Fibroblast of pulmonary artery (primary cell): ENCODE results near the gene ITPR2.

ENCODE experiments used
- DNase-seq: peaks from one replicate; pipeline ENCODE4 v3.0.0-alpha.2; 2010; ENCODE audit warnings: low read depth
- H3K4me3 ChIP-seq: replicated peaks from 2 replicates; pipeline ENCODE4 v1.5.1; 2011; ENCODE audit warnings: low read depth, mild to moderate bottlenecking, control low read depth, low read length, moderate library complexity
- TF ChIP-seq, protein P1 (sequence below): IDR thresholded peaks from 2 replicates; pipeline ENCODE4 v1.5.1; 2011; ENCODE audit warnings: mild to moderate bottlenecking, control low read depth, low read length, inconsistent platforms; ENCODE audit errors: missing control alignments

Gene ITPR2

DNA sequence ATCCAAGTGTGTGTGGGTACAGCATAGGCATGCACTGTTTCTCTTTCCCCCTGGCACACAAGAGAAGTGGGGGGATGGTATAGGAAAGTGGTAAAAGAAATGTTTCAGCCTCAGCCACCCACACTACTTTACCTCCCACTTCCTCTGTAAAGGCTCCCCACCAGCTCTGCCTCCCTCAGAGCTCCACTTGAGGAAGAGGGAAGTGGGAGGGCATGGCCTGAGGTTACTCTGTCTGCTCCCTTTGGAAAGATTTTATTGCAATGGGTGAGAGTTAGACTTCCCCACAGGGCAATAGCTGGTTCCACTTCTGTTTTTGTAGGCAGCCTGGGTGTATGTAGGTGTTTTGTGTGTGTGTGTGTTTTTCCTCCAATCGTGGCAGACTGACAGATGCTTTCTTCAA, 492.3 kb downstream of the ITPR2 start:
- H3K4me3 ChIP-seq = no peak overlapping the region
- TF ChIP-seq, protein P1, sequence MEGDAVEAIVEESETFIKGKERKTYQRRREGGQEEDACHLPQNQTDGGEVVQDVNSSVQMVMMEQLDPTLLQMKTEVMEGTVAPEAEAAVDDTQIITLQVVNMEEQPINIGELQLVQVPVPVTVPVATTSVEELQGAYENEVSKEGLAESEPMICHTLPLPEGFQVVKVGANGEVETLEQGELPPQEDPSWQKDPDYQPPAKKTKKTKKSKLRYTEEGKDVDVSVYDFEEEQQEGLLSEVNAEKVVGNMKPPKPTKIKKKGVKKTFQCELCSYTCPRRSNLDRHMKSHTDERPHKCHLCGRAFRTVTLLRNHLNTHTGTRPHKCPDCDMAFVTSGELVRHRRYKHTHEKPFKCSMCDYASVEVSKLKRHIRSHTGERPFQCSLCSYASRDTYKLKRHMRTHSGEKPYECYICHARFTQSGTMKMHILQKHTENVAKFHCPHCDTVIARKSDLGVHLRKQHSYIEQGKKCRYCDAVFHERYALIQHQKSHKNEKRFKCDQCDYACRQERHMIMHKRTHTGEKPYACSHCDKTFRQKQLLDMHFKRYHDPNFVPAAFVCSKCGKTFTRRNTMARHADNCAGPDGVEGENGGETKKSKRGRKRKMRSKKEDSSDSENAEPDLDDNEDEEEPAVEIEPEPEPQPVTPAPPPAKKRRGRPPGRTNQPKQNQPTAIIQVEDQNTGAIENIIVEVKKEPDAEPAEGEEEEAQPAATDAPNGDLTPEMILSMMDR = no peak
- peak; percentile 20 for DNase-seq

DNA sequence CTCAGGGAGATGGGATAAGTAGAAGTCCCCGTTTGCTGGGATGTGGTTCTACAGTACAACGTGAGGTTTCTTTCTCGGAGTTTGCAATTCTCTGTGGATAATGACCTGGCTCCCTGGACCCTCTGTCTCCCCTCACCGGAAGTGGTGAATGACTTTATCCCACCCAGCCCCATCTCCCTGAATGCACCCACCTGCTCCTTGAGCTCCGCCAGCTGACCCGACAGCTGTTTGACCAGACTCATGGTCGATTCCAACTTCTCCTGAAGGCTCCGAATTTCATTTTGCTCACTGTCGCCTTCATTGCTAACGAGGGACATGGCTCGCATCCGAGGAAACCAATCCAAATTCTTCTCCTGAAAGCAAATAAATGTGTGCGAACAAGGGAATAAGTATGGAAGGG, 493.0 kb downstream of the ITPR2 start:
- TF ChIP-seq, protein P1 = no peak
- no peak for DNase-seq
- no peak overlapping the region for H3K4me3 ChIP-seq

DNA sequence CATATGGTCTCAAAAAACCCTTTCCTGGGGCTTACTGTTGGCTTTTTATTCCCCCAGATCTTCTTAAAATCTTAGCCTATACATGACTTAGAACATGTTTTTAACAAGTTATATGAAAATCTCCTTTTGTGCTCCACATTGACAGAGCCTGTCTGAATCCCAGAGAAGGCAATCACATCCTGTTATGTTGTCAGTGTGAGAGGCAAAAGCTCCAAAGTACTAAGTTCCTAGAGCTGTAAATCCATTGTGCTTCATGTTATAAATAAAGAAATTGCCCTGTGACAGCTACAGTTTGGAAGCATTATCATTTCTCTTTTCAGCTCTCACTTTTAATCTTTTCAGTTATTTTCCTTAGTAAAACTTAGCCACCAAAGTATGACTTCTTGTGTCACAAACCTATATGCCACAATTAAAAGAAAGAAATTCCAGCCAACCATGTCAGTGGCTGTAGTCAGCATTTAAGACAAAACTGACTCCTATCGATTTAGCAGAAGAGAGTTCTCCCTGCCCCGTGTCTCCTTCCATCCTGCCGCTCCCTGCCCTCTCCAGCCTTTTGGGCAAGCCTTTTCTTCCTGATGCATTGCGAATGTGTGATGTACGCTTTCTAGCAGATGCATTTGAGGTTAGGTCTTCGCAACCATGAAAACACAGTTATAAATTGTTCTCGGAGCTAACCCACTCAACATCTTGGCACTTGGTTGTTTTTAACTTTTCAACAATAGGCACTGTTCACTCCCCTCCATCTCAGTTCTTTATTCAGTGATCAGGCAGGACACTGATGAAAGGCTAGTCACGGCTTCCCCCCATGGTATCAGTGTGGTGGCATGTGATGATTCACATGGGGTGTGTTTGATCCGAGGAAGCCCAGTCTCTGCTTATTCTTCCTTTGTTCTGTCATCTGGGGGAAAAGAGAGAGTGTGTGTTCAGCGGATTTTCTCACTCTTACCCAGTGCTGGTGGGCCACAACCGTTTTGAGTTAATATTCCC, 494.1 kb downstream of the ITPR2 start:
- peak; percentile 55 for DNase-seq

DNA sequence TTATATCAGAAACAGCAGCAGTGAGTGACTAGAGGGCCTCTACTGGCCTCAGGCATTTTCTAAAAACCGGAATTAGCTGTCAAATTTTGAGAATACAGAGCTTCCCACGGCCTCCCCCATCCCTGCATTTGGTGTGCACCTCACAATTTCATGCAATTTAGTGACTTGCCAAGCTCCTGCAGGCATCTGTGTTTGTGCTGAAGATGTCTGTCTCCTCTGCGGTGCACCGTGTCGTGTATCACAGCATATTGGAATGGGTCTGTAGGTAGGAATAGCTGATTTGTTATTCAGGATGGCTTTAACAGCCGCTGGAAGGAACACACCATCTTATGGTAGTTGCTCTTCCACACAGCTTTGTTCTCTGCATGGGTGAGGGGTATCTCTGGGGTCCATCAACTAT, 497.3 kb downstream of the ITPR2 start:
- H3K4me3 ChIP-seq = no peak overlapping the region
- DNase-seq = no peak
- TF ChIP-seq, protein P1 = no peak

More for the DNA sequence above, 494.1 kb downstream of the ITPR2 start:
- no peak overlapping the region for H3K4me3 ChIP-seq
- TF ChIP-seq, protein P1 = no peak

DNA sequence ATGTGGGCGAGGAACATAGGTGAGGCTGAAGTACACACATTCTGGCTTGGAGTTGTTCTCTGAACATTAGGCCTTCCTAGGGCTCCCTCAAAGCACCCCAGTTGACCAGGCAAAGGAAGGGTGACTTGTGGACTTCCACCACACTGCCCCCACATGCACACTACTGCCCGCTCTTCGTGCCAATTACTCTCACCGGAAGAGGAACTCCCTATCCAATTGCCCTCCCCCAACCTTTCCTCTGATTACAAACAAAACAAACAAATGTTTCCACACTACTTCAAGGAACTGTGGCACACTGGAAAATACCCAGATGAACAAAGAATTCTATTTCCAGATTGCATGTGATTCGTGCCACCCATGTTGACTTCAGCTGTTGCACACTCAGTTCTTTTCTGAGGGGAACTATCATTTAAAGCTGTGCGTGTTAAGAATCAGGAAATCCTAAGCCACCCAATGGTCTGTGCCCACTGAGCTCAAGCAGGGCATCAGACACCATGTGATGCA, 498.3 kb downstream of the ITPR2 start:
- TF ChIP-seq, protein P1 = no peak
- DNase-seq = no peak
- no peak overlapping the region for H3K4me3 ChIP-seq

DNA sequence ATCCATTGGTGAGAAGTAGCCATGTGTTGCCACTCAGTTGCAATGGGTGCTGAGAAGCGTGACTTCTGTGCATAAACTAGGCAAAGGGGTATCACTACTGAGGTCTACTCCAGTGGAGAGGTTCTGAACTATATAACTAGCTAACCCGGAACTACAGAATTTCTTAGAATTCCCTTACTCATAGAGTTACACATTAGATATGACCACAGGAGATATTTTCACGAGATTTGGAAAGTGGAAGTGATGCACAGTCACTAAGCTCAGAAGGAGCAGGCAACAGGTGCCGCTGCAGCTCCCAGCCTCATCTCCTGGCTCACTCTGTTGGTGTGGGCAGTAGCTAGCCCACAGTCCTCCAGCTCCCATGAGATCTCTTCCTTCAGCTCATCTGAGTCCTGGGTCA, 501.0 kb downstream of the ITPR2 start:
- DNase-seq = no peak
- H3K4me3 ChIP-seq = no peak overlapping the region
- TF ChIP-seq, protein P1 = no peak
